WTC11 (cell line): ENCODE results near the gene HOXD13. TPM values are rescaled to one million over a fixed set of nuclear protein-coding genes. Genes with fewer than 3 reads are reported as not detected.
A peak's percentile ranks its signal among the peaks of the same experiment; 100 is the strongest.

Experiments used
- ATAC-seq: fragments of 200-7000 bp; cut with Tn5 transposase; 2 replicates; pipeline ENCODE4 v1.10.0; 2021; ENCODE audit warnings: mild to moderate bottlenecking, moderate library complexity
- CTCF ChIA-PET: fragments of 300-600 bp; sonication (Branson Sonifier 250); formaldehyde crosslinking; loops from one replicate; lab custom pipeline; 2021; ENCODE audit warnings: antibody characterized with exemption; lab: Charles Lee
- POLR2A ChIA-PET: fragments of 350-600 bp; sonication (Branson Sonifier 250); formaldehyde crosslinking; loops from one replicate; lab custom pipeline; 2021; ENCODE audit warnings: antibody characterized with exemption; lab: Charles Lee
- DNase-seq: peaks from one replicate; pipeline ENCODE4 v3.0.0; 2021; ENCODE audit warnings: low spot score
- H3K27ac Mint-ChIP-seq: 2 replicates; pipeline ENCODE4 v1.8.0; 2021; ENCODE audit warnings: mixed read lengths
- H3K27me3 Mint-ChIP-seq: 2 replicates; pipeline ENCODE4 v1.8.0; 2021; ENCODE audit warnings: low read depth, mild to moderate bottlenecking, moderate library complexity, mixed read lengths
- H3K36me3 Mint-ChIP-seq: 2 replicates; pipeline ENCODE4 v1.8.0; 2021; ENCODE audit warnings: mixed read lengths
- H3K4me1 Mint-ChIP-seq: 2 replicates; pipeline ENCODE4 v1.8.0; 2022; ENCODE audit warnings: mixed read lengths
- H3K4me3 Mint-ChIP-seq: 2 replicates; pipeline ENCODE4 v1.8.0; 2021; ENCODE audit warnings: mild to moderate bottlenecking, moderate library complexity, mixed read lengths
- H3K9me3 Mint-ChIP-seq: 2 replicates; pipeline ENCODE4 v1.8.0; 2021; ENCODE audit warnings: mixed read lengths
- AFF4 ChIP-seq: sonication (generic); formaldehyde crosslinking; IDR thresholded peaks from 2 replicates; pipeline ENCODE4 v1.8.1; 2023; ENCODE audit warnings: mild to moderate bottlenecking, missing genetic modification reagents, borderline replicate concordance
- CREB1 ChIP-seq: sonication (generic); formaldehyde crosslinking; IDR thresholded peaks from 2 replicates; pipeline ENCODE4 v1.8.0; 2023; ENCODE audit warnings: mild to moderate bottlenecking, missing genetic modification reagents
- GRHL2 ChIP-seq: fragments of 250-450 bp; sonication (Bioruptor Pico); IDR thresholded peaks from 2 replicates; pipeline ENCODE4 v1.8.0; 2022; ENCODE audit warnings: mild to moderate bottlenecking, moderate library complexity; ENCODE audit not compliant: insufficient replicate concordance, severe bottlenecking
- SMAD3 ChIP-seq: sonication (generic); formaldehyde crosslinking; IDR thresholded peaks from 2 replicates; pipeline ENCODE4 v1.8.0; 2022; ENCODE audit warnings: missing genetic modification reagents, mild to moderate bottlenecking, borderline replicate concordance
- ZNF317 ChIP-seq: sonication (generic); formaldehyde crosslinking; IDR thresholded peaks from 2 replicates; pipeline ENCODE4 v1.8.1; 2023; ENCODE audit warnings: low read depth, mild to moderate bottlenecking, moderate library complexity, missing genetic modification reagents, borderline replicate concordance
- total RNA-seq: library from RNA; stranded (reverse); gene quantifications from 3 replicates; pipeline ENCODE4 v1.2.3, GENCODE V29; 2021
- TF ChIP-seq, protein P1 (sequence below): sonication (generic); formaldehyde crosslinking; IDR thresholded peaks from 2 replicates; pipeline ENCODE4 v1.8.0; 2022; ENCODE audit warnings: missing genetic modification reagents
- TF ChIP-seq, protein P2 (sequence below): sonication (generic); formaldehyde crosslinking; IDR thresholded peaks from 2 replicates; pipeline ENCODE4 v1.8.1; 2022; ENCODE audit warnings: mild to moderate bottlenecking, missing genetic modification reagents, moderate library complexity, borderline replicate concordance
- TF ChIP-seq, protein P3 (sequence below): fragments of 250-450 bp; sonication (Bioruptor Pico); IDR thresholded peaks from 2 replicates; pipeline ENCODE4 v1.9.0; 2021; ENCODE audit warnings: mild to moderate bottlenecking, borderline replicate concordance

HOXD13 gene
- total RNA-seq, 1 experiment from 2014 or later: not detected

- ATAC-seq (peak; percentile 6), DNase-seq (peak; percentile 69)
- Mint-ChIP-seq H3K27ac (no peak overlapping the region), H3K4me3 (peak overlapping the region; percentile 30), H3K36me3 (peaks cover 8% of the 10 kb centered on the region), H3K27me3 (peaks cover 100% of the 10 kb centered on the region), H3K9me3 (no peaks in the 10 kb centered on the region), H3K4me1 (peaks cover 46% of the 10 kb centered on the region)
- CTCF ChIA-PET: interaction anchor here (0.8 to 1.6 kb wide), 11 partner anchors 8 to 835 kb away, joined by 3 to 27 read pairs (median 3); no protein-coding TSS in a partner anchor
- TF ChIP-seq, protein P1, sequence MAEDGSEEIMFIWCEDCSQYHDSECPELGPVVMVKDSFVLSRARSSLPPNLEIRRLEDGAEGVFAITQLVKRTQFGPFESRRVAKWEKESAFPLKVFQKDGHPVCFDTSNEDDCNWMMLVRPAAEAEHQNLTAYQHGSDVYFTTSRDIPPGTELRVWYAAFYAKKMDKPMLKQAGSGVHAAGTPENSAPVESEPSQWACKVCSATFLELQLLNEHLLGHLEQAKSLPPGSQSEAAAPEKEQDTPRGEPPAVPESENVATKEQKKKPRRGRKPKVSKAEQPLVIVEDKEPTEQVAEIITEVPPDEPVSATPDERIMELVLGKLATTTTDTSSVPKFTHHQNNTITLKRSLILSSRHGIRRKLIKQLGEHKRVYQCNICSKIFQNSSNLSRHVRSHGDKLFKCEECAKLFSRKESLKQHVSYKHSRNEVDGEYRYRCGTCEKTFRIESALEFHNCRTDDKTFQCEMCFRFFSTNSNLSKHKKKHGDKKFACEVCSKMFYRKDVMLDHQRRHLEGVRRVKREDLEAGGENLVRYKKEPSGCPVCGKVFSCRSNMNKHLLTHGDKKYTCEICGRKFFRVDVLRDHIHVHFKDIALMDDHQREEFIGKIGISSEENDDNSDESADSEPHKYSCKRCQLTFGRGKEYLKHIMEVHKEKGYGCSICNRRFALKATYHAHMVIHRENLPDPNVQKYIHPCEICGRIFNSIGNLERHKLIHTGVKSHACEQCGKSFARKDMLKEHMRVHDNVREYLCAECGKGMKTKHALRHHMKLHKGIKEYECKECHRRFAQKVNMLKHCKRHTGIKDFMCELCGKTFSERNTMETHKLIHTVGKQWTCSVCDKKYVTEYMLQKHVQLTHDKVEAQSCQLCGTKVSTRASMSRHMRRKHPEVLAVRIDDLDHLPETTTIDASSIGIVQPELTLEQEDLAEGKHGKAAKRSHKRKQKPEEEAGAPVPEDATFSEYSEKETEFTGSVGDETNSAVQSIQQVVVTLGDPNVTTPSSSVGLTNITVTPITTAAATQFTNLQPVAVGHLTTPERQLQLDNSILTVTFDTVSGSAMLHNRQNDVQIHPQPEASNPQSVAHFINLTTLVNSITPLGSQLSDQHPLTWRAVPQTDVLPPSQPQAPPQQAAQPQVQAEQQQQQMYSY (CRISPR knock-in tag): peak; percentile 67
- TF ChIP-seq, protein P2, sequence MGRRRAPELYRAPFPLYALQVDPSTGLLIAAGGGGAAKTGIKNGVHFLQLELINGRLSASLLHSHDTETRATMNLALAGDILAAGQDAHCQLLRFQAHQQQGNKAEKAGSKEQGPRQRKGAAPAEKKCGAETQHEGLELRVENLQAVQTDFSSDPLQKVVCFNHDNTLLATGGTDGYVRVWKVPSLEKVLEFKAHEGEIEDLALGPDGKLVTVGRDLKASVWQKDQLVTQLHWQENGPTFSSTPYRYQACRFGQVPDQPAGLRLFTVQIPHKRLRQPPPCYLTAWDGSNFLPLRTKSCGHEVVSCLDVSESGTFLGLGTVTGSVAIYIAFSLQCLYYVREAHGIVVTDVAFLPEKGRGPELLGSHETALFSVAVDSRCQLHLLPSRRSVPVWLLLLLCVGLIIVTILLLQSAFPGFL (CRISPR knock-in tag): no peak
- TF ChIP-seq GRHL2: no peak
- TF ChIP-seq AFF4 (CRISPR knock-in tag): no peak
- POLR2A ChIA-PET: no interaction called here
These were observed 6.4 kb upstream of the HOXD13 start for GRCh38 chr2:176085861-176086771.

DNA sequence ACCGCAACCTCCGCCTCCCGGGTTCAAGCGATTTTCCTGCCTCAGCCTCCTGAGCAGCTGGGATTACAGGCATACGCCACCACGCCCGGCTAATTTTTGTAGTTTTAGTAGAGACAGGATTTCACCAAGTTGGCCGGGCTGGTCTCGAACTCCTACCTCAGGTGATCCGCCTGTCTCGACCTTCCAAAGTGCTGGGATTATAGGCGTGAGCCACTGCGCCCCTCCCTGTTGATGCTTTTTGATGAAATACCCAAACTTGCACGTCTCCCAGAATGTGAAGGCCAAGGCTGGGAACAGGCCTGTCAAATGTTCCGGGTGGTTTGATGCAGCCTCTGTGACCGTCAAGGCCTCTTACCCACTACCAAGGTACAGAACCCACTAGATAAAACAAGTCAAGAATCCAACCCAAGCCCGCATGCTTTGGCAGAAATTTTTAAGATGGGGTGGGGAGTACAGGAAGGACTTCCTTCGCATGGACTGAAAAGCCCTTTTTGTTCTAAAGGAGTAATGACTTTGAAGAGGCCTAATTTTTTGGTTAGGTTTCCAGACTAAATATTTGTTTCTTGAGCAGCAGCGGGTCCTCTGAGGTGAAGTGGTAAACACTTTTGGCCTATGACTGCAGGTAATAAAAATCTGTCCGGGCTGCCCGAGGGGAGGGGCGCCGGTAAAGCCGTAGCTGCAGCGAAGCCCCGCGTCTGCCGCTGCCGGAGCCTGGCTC is 5.0 kb upstream of the HOXD13 start:
- peak overlapping the region; percentile 81 for H3K4me3 Mint-ChIP-seq
- POLR2A ChIA-PET: no interaction called here

More for the DNA sequence above, 5.0 kb upstream of the HOXD13 start:
- H3K36me3 Mint-ChIP-seq: peaks cover 7% of the 10 kb centered on the region
- no peaks in the 10 kb centered on the region for H3K9me3 Mint-ChIP-seq
- H3K27ac Mint-ChIP-seq: no peak overlapping the region
- H3K4me1 Mint-ChIP-seq: peaks cover 49% of the 10 kb centered on the region
- CTCF ChIA-PET: interaction anchor here (0.6 to 2.4 kb wide), 7 partner anchors 8 to 93 kb away, joined by 3 to 27 read pairs (median 3); partner anchors contain the start of gene HOXD11
- TF ChIP-seq SMAD3 (CRISPR knock-in tag): no peak
- TF ChIP-seq, protein P3, sequence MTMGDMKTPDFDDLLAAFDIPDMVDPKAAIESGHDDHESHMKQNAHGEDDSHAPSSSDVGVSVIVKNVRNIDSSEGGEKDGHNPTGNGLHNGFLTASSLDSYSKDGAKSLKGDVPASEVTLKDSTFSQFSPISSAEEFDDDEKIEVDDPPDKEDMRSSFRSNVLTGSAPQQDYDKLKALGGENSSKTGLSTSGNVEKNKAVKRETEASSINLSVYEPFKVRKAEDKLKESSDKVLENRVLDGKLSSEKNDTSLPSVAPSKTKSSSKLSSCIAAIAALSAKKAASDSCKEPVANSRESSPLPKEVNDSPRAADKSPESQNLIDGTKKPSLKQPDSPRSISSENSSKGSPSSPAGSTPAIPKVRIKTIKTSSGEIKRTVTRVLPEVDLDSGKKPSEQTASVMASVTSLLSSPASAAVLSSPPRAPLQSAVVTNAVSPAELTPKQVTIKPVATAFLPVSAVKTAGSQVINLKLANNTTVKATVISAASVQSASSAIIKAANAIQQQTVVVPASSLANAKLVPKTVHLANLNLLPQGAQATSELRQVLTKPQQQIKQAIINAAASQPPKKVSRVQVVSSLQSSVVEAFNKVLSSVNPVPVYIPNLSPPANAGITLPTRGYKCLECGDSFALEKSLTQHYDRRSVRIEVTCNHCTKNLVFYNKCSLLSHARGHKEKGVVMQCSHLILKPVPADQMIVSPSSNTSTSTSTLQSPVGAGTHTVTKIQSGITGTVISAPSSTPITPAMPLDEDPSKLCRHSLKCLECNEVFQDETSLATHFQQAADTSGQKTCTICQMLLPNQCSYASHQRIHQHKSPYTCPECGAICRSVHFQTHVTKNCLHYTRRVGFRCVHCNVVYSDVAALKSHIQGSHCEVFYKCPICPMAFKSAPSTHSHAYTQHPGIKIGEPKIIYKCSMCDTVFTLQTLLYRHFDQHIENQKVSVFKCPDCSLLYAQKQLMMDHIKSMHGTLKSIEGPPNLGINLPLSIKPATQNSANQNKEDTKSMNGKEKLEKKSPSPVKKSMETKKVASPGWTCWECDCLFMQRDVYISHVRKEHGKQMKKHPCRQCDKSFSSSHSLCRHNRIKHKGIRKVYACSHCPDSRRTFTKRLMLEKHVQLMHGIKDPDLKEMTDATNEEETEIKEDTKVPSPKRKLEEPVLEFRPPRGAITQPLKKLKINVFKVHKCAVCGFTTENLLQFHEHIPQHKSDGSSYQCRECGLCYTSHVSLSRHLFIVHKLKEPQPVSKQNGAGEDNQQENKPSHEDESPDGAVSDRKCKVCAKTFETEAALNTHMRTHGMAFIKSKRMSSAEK (CRISPR knock-in tag): no peak
- TF ChIP-seq CREB1 (CRISPR knock-in tag): no peak
- TF ChIP-seq ZNF317 (CRISPR knock-in tag): no peak
- peaks cover 99% of the 10 kb centered on the region for H3K27me3 Mint-ChIP-seq
- no peak for ATAC-seq
- no peak for DNase-seq
